GM21447 (cell line): ENCODE data around the gene PERP.

Experiments
- ATAC-seq: cut with Tn5 transposase; IDR thresholded peaks from one replicate; pipeline ENCODE4 v1.9.1; 2021; ENCODE audit not compliant: unreplicated experiment

The PERP gene

GRCh38 chr6:138063726-138064125 is 43.5 kb downstream of the PERP start:
- ATAC-seq = no peak

GRCh38 chr6:138054982-138055381 is 52.2 kb downstream of the PERP start:
- ATAC-seq = no peak

- no peak for ATAC-seq
These were observed 54.4 kb downstream of the PERP start for GRCh38 chr6:138052783-138053182.

DNA sequence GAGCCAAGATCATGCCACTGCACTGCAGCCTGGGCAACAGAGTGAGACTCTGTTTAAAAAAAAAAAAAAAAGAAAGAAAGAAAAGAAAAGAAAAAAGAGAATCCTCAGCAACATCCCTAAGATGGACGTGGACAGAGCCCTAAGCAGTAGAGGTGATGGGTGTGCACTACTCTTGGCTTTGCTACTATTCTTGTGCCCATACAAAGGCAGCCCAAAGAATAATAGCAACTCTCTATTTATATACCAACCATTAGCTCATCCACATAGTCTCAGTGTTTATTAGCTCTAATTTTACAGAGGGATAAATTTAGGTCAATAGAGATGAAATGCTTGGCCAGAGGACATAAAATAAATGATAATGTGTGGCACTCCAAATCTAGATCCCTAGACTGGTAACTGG is 62.2 kb downstream of the PERP start:
- ATAC-seq = no peak

DNA sequence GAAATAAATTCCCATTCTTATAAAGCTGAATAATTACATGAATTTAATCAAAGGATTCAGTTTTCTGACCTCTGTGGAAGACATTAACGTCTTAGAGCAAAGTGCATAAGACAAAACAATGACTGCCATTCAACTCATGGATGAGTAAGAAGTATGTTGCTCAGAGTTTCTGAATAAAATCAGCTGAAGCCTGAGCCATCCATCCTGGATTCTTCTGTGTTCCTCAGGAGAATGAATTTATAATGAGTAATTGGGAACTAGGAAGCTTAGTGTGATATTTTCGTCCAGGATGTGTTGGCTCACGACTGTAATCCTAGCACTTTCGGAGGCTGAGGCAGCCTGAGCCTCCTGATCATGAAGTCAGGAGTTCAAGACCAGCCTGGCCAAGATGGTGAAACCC is 62.8 kb downstream of the PERP start:
- no peak for ATAC-seq
